Neural progenitor cell (in vitro differentiated cells): ENCODE measurements around the gene GSE1. TPM values are rescaled to one million over a fixed set of nuclear protein-coding genes. Genes with fewer than 3 reads are reported as not detected.
A peak's percentile ranks its signal among the peaks of the same experiment; 100 is the strongest.

Experiments used
- DNase-seq: peaks from one replicate; pipeline ENCODE4 v3.0.0-alpha.2; 2016; ENCODE audit warnings: low spot score
- H2AFZ ChIP-seq: fragments of 200-600 bp; sonication (generic); replicated peaks from 2 replicates; pipeline ENCODE4 v1.6.1; 2016; ENCODE audit warnings: antibody characterized with exemption
- H3F3A ChIP-seq: fragments of 200-600 bp; sonication (generic); 2 replicates; pipeline ENCODE4 v1.6.1; 2016; ENCODE audit warnings: antibody characterized with exemption, low read depth
- H3K27ac ChIP-seq: fragments of 200-600 bp; sonication (generic); 2 replicates; pipeline ENCODE4 v1.5.1; 2016; ENCODE audit warnings: mild to moderate bottlenecking
- H3K27me3 ChIP-seq: fragments of 200-600 bp; sonication (generic); 2 replicates; pipeline ENCODE4 v1.6.1; 2016; ENCODE audit warnings: mild to moderate bottlenecking, moderate library complexity
- H3K36me3 ChIP-seq: fragments of 200-600 bp; sonication (generic); 2 replicates; pipeline ENCODE4 v1.5.1; 2016
- H3K4me1 ChIP-seq: fragments of 200-600 bp; sonication (generic); 2 replicates; pipeline ENCODE4 v1.6.1; 2016; ENCODE audit warnings: mixed run types
- H3K4me2 ChIP-seq: fragments of 200-600 bp; sonication (generic); 2 replicates; pipeline ENCODE4 v1.6.1; 2016
- H3K4me3 ChIP-seq: fragments of 200-600 bp; sonication (generic); 2 replicates; pipeline ENCODE4 v1.5.1; 2016
- H3K79me2 ChIP-seq: fragments of 200-600 bp; sonication (generic); 2 replicates; pipeline ENCODE4 v1.6.1; 2016; ENCODE audit warnings: low read depth
- H3K9ac ChIP-seq: fragments of 200-600 bp; sonication (generic); 2 replicates; pipeline ENCODE4 v1.6.1; 2016
- H3K9me3 ChIP-seq: fragments of 200-600 bp; sonication (generic); 2 replicates; pipeline ENCODE4 v1.5.1; 2016; ENCODE audit warnings: low read depth
- H4K20me1 ChIP-seq: fragments of 200-600 bp; sonication (generic); 2 replicates; pipeline ENCODE4 v1.6.1; 2016; ENCODE audit warnings: low read depth
- H3K27ac Mint-ChIP-seq: 3 replicates; pipeline ENCODE4 v1.8.0; 2021; ENCODE audit warnings: mixed read lengths
- H3K27me3 Mint-ChIP-seq: 2 replicates; pipeline ENCODE4 v1.8.0; 2022; ENCODE audit warnings: low read depth, mild to moderate bottlenecking, inconsistent platforms, moderate library complexity, mixed read lengths; ENCODE audit not compliant: insufficient read depth
- H3K36me3 Mint-ChIP-seq: 3 replicates; pipeline ENCODE4 v1.8.0; 2021; ENCODE audit warnings: mixed read lengths
- H3K4me1 Mint-ChIP-seq: 3 replicates; pipeline ENCODE4 v1.8.0; 2021; ENCODE audit warnings: mixed read lengths
- H3K4me3 Mint-ChIP-seq: 3 replicates; pipeline ENCODE4 v1.8.0; 2021; ENCODE audit warnings: mild to moderate bottlenecking, moderate library complexity, mixed read lengths
- H3K9me3 Mint-ChIP-seq: 3 replicates; pipeline ENCODE4 v1.8.0; 2020; ENCODE audit warnings: mixed read lengths
- CTCF ChIP-seq: fragments of 200-600 bp; sonication (generic); IDR thresholded peaks from 2 replicates; pipeline ENCODE4 v1.5.1; 2017; ENCODE audit warnings: antibody characterized with exemption, mild to moderate bottlenecking
- EZH2 ChIP-seq: fragments of 200-600 bp; sonication (generic); IDR thresholded peaks from 2 replicates; pipeline ENCODE4 v1.6.1; 2017; ENCODE audit warnings: antibody characterized with exemption, mild to moderate bottlenecking, moderate library complexity
- EZH2phosphoT487 ChIP-seq: fragments of 200-600 bp; sonication (generic); IDR thresholded peaks from 2 replicates; pipeline ENCODE4 v1.6.1; 2017; ENCODE audit warnings: antibody characterized with exemption
- total RNA-seq: library from RNA; depleted of rRNA; stranded (reverse); fragments of >200 nt; gene quantifications from 2 replicates; pipeline ENCODE4 v1.2.3, GENCODE V29; 2015; ENCODE audit warnings: low replicate concordance

The GSE1 gene
- total RNA-seq, 1 donor from 2014 or later: 7.7 TPM

- H3K27ac ChIP-seq: peak overlapping the region; percentile 0
- no peaks in the 10 kb centered on the region for H3K27me3 ChIP-seq
- peaks cover 79% of the 10 kb centered on the region for H3F3A ChIP-seq
- TF ChIP-seq EZH2 (no peak), CTCF (no peak), EZH2phosphoT487 (no peak)
- no peak overlapping the region for H3K4me3 ChIP-seq
- H3K79me2 ChIP-seq: no peaks in the 10 kb centered on the region
- H3K36me3 ChIP-seq: no peaks in the 10 kb centered on the region
- no peaks in the 10 kb centered on the region for H3K36me3 Mint-ChIP-seq
- H3K4me2 ChIP-seq: peak overlapping the region; percentile 68
- no peaks in the 10 kb centered on the region for H3K9me3 ChIP-seq
- H3K4me1 Mint-ChIP-seq: peaks cover 92% of the 10 kb centered on the region
- peaks cover 95% of the 10 kb centered on the region for H3K4me1 ChIP-seq
- H3K9ac ChIP-seq: no peak overlapping the region
- H3K27me3 Mint-ChIP-seq: peaks cover 41% of the 10 kb centered on the region
- no peak overlapping the region for H2AFZ ChIP-seq
- peak; percentile 48 for DNase-seq
- no peak overlapping the region for H3K27ac Mint-ChIP-seq
- peak overlapping the region; percentile 67 for H3K4me3 Mint-ChIP-seq
- H3K9me3 Mint-ChIP-seq: peaks cover 5% of the 10 kb centered on the region
- peaks cover 50% of the 10 kb centered on the region for H4K20me1 ChIP-seq
These were observed 34.5 kb upstream of the GSE1 start for GRCh38 chr16:85578599-85578948.

- H3K27me3 Mint-ChIP-seq: peaks cover 40% of the 10 kb centered on the region
- H3K27ac ChIP-seq: peak overlapping the region; percentile 82
- H3K27ac Mint-ChIP-seq: peak overlapping the region; percentile 67
- peaks cover 54% of the 10 kb centered on the region for H4K20me1 ChIP-seq
- peak overlapping the region; percentile 68 for H3K4me2 ChIP-seq
- H3K9me3 ChIP-seq: no peaks in the 10 kb centered on the region
- peaks cover 2% of the 10 kb centered on the region for H3K27me3 ChIP-seq
- H3K4me3 ChIP-seq: peak overlapping the region; percentile 20
- no peak overlapping the region for H2AFZ ChIP-seq
- H3F3A ChIP-seq: peaks cover 81% of the 10 kb centered on the region
- H3K9me3 Mint-ChIP-seq: peaks cover 5% of the 10 kb centered on the region
- TF ChIP-seq EZH2phosphoT487 (peak; percentile 61), EZH2 (no peak), CTCF (no peak)
- H3K4me3 Mint-ChIP-seq: peak overlapping the region; percentile 80
- peaks cover 92% of the 10 kb centered on the region for H3K4me1 Mint-ChIP-seq
- no peak overlapping the region for H3K9ac ChIP-seq
- no peaks in the 10 kb centered on the region for H3K36me3 ChIP-seq
- H3K4me1 ChIP-seq: peaks cover 95% of the 10 kb centered on the region
- no peaks in the 10 kb centered on the region for H3K79me2 ChIP-seq
- no peaks in the 10 kb centered on the region for H3K36me3 Mint-ChIP-seq
- peak; percentile 95 for DNase-seq
These were observed 33.9 kb upstream of the GSE1 start for GRCh38 chr16:85579191-85579590.

- peak overlapping the region; percentile 80 for H3K4me3 Mint-ChIP-seq
- H3K9ac ChIP-seq: no peak overlapping the region
- peaks cover 91% of the 10 kb centered on the region for H3K4me1 Mint-ChIP-seq
- no peak for DNase-seq
- peak overlapping the region; percentile 82 for H3K27ac ChIP-seq
- no peaks in the 10 kb centered on the region for H3K36me3 ChIP-seq
- peaks cover 40% of the 10 kb centered on the region for H3K27me3 Mint-ChIP-seq
- no peaks in the 10 kb centered on the region for H3K9me3 ChIP-seq
- peaks cover 10% of the 10 kb centered on the region for H3K27me3 ChIP-seq
- H3K36me3 Mint-ChIP-seq: no peaks in the 10 kb centered on the region
- peak overlapping the region; percentile 20 for H3K4me3 ChIP-seq
- H4K20me1 ChIP-seq: peaks cover 53% of the 10 kb centered on the region
- H3K4me1 ChIP-seq: peaks cover 95% of the 10 kb centered on the region
- H3K9me3 Mint-ChIP-seq: peaks cover 5% of the 10 kb centered on the region
- H2AFZ ChIP-seq: no peak overlapping the region
- peaks cover 81% of the 10 kb centered on the region for H3F3A ChIP-seq
- peak overlapping the region; percentile 68 for H3K4me2 ChIP-seq
- H3K79me2 ChIP-seq: no peaks in the 10 kb centered on the region
- H3K27ac Mint-ChIP-seq: peak overlapping the region; percentile 9
- TF ChIP-seq CTCF: no peak
- TF ChIP-seq EZH2: no peak
- TF ChIP-seq EZH2phosphoT487: no peak
These were observed 33.1 kb upstream of the GSE1 start for GRCh38 chr16:85579923-85580580.
